ENCODE data around the gene ETV2. TPM values are rescaled to one million over a fixed set of nuclear protein-coding genes. Genes with fewer than 3 reads are reported as not detected.

Gene ETV2
- total and polyA plus RNA-seq, 2 of the 4 experiments (the other 2 are of a cell fraction) = 1.2 TPM; not detected in 1

GRCh38 chr19:35619290-35619923 is 22.1 kb upstream of the ETV2 start:
- in situ Hi-C loops (cut with MboI; ENCODE audit: low sequenced_read_pairs) = no loop called here
- WGBS, 2 experiments (ENCODE audit: extremely low coverage in 2 of 2, insufficient read length in 1 of 2) = 100% methylated on average over 4 of the region's 12 CpGs; no CpG with 5 or more reads in 1 of the 2 experiments

More at GRCh38 chr19:35619290-35619923, 22.1 kb upstream of the ETV2 start:
- BruUV-seq (replicated peaks) = no TSS peak
- no peaks in the 10 kb centered on the region for H3K79me1 ChIP-seq (ENCODE audit: low read depth in 1 of 2, low read length in 2 of 2)
- H3K23ac ChIP-seq (ENCODE audit: low read depth, low read length) = no peak overlapping the region
- H3K9me3 ChIP-seq (ENCODE audit: control insufficient read depth, insufficient read depth, low read length) = no peaks in the 10 kb centered on the region
- H2AFZ ChIP-seq (replicated peaks; ENCODE audit: low read length, poor library complexity) = no peak overlapping the region
- no peaks in the 10 kb centered on the region for H3K9me1 ChIP-seq (ENCODE audit: insufficient read depth, low read length)
- no peak overlapping the region for H3K9ac ChIP-seq (ENCODE audit: low read depth, low read length)
- H3K56ac ChIP-seq (ENCODE audit: extremely low read depth, insufficient read depth, low read length) = no peak overlapping the region
- no peaks in the 10 kb centered on the region for H4K20me1 ChIP-seq (ENCODE audit: insufficient read depth, low read length)
- H2BK5ac ChIP-seq (ENCODE audit: low read depth, low read length, poor library complexity, severe bottlenecking) = no peak overlapping the region
- H2AK5ac ChIP-seq (ENCODE audit: low read depth, low read length) = no peak overlapping the region
- DNase-seq (no peak), ATAC-seq (ENCODE audit: low read depth) (no peak)
- intact Hi-C loops (cut with micrococcal nuclease) = no loop called here
- H4K8ac ChIP-seq (ENCODE audit: low read depth in 2 of 2, low read length in 2 of 2) = no peak overlapping the region
- H2BK20ac ChIP-seq (ENCODE audit: low read depth, low read length) = no peak overlapping the region
- TF ChIP-seq SMC3 (IDR thresholded peaks at IDR 0.05; ENCODE audit: low read depth, low read length) = no peak
- TF ChIP-seq ELK1 (IDR thresholded peaks at IDR 0.05; ENCODE audit: borderline replicate concordance, low read depth, low read length) = no peak
- no peak for TF ChIP-seq NFE2L2 (IDR thresholded peaks at IDR 0.05; ENCODE audit: low read depth, low read length)
- TF ChIP-seq CHD1 (IDR thresholded peaks at IDR 0.05; ENCODE audit: low read depth, low read length) = no peak
- no peak overlapping the region for H2AK9ac ChIP-seq (replicated peaks; ENCODE audit: low read depth, low read length, poor library complexity)
- no peak overlapping the region for H3K4ac ChIP-seq (ENCODE audit: low read depth, low read length)
- H3K4me3 ChIP-seq (ENCODE audit: insufficient read depth, low read depth, low read length) = no peak overlapping the region
- no peak overlapping the region for H3K27ac ChIP-seq (ENCODE audit: insufficient read depth, low read length)
- no peaks in the 10 kb centered on the region for H3K27me3 ChIP-seq (ENCODE audit: control insufficient read depth, insufficient read depth, low read length)
- CTCF ChIA-PET = no interaction called here
- peaks cover 9% of the 10 kb centered on the region; the same call in 1 of the 2 replicates for H3K36me3 ChIP-seq (ENCODE audit: control insufficient read depth, insufficient read depth, low read length)
- H3K14ac ChIP-seq (replicated peaks; ENCODE audit: low read depth, low read length) = no peak overlapping the region
- no peak overlapping the region for H3K18ac ChIP-seq (ENCODE audit: low read depth, low read length)
- no peak overlapping the region for H4K5ac ChIP-seq (ENCODE audit: low read depth, low read length)
- no peak overlapping the region for H3K4me2 ChIP-seq (ENCODE audit: low read depth, low read length)
- H2BK120ac ChIP-seq (ENCODE audit: low read depth, low read length) = no peak overlapping the region
- H4K91ac ChIP-seq (ENCODE audit: insufficient read depth, low read depth, low read length) = no peak overlapping the region
- POLR2A ChIA-PET (ENCODE audit: unreplicated experiment) = no interaction called here
- H2BK15ac ChIP-seq (ENCODE audit: low read depth, low read length) = no peak overlapping the region
- H3K4me1 ChIP-seq (ENCODE audit: control insufficient read depth, insufficient read depth, low read length) = no peaks in the 10 kb centered on the region
- dilution Hi-C loops (cut with HindIII; ENCODE audit: low sequenced_read_pairs, unreplicated experiment) = no loop called here
